Stimulated activated CD4-positive, alpha-beta T cell treated with anti-CD3 and anti-CD28 coated beads, Interleukin-2, amount 100 ng/mL, for 24 hours (primary cell): Measurements from ENCODE around the gene SNRPB.
A peak's percentile ranks its signal among the peaks of the same experiment; 100 is the strongest.

Experiments used
- DNase-seq, 2 donors: peaks; one replicate each; pipeline ENCODE4 v3.0.0-alpha.2; 2020

SNRPB gene

DNA sequence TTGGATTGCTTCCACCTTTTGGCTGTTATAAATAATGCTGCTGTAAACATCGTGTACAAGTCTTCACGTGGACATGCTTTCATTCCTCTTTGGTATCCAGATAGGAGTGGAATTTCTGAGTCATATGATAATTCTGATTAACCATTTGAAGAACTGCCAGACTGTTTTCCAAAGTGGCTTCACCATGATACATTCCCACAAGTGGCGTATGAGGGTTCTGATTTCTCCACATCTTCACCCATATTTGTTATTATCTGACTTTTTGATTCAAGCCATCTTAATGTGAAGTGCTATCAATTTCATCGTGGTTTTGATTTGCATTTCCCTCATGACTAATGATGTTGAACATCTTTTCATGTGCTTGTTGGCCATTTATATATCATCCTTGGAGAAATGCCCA, 2.9 kb upstream of the SNRPB start:
- DNase-seq, result no peak

DNA sequence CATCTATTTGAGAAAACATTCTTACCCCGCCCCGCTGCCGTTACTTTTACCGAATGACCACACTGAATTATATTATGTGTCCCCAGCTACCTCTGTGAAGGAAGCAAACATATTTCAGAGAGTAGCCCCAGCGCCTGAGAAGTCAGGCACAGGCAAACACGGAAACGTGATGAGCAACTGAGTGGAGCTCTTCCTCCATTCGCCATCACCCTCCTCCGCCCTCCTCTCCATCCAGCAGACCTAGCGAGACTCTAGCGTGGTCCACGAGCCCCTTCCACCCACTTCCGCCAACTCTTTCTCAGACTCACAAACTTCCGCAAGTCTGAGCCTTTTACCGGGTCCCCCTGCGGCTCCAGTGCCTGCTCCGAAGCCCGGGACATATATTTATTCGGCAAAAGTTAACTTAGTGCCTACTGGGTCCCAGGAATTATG, 582 bp downstream of the SNRPB start:
- DNase-seq, result peak; percentile 61 to 71

DNA sequence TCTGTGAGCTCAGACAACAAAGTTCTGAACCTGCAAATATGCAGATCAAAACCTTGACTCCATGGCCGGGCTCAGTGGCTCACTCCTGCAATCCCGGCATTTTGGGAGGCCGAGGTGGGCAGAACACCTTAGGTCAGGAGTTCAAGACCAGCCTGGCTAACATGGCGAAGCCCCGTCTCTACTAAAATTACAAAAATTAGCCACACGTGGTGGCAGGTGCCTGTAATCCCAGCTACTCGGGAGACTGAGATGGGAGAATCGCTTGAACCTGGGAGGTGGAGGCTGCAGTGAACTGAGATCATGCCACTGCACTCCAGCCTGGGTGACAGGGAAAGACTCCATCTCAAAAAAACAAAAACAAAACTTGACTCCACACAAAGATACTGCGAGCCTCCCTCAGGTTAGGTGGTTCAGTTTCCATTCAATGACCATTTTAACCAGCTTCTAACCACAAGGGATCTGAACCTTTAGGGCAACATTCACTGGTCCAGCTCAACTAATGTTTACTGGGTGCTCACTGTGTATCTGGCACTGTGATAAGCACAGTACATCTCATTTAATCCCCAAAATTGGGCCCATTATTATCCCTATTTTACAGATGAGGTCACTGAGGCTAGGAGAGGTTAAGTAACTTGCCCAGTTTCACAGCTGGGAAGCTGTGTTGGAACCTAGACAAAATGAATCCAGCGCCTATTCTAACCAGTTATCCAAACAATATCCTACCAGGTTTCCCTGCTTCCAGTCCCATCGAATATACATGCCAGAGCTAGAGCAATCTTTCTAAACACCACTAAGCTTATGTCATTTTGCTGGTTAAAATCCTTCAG, 1.8 kb downstream of the SNRPB start:
- DNase-seq, result no peak

DNA sequence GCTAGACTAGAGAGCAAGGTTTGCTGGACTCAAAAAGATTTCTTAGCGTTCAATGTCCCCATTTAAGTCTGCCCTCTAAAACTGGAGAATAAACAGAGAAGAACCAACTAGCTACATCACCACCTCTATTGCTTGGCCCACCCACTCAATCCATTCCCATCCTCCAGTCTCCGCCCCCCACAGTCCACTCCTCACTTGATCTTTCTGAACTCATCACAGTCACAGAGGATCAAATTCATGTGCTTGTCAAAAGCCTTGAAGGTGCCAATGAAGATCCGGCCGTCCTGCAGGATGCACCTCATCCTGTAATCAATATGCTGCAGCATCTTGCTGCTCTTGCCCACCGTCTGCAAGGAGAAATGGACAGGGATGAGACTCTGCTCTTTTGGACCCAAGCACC, 3.2 kb downstream of the SNRPB start:
- no peak for DNase-seq

DNA sequence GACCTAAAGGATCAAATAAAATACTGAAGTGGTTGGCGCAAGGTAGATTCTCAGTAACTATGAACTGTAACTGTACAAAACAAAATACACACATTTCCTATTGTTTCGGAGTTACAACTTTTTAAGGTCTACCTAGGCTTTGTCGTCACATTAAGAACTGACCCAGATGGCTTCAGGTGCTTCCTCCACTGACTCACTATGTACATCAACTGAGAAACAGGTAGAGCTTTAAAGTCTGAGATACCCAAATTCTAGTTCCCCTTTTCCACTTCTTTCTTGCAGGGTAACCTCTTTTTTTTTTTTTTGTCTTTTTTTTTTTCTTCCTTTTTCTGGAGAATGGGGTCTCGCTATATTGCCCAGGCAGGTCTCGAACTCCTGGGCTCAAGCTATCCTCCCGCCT, 5.5 kb downstream of the SNRPB start:
- DNase-seq, result no peak

DNA sequence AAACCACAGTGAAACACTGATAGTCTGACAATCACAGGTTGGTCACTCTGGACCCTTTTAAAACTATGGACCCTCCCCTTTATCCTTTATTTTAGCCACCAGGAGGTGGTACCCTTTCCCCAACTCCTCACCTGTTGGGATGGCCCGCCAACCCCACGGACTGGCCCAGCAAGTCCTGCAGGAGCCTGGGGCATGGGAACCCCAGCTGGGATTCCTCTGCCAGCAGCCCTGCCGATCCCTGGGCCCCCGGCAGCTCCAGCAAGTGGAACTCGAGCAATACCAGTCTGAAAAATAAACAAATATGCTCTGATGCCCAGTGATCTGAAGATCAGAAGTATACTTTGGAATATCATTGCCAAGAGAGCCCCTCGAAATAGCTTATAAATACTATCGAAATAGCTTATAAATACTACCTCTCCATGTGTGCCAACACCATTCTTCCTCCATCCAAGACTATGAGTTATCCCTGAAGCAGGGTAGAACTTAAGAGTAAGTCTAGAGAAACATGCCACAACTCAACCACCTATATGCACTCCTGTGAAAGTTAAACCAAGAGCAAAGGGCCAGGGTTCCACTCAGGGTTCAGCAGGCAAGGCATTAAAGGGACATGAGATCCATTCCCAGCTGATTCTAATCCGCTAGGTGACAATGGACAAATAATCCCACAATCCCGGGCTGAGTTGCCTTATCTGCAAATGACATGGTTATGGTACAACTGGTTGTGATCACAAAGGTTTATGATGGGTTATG, 6.8 kb downstream of the SNRPB start:
- DNase-seq, result no peak

DNA sequence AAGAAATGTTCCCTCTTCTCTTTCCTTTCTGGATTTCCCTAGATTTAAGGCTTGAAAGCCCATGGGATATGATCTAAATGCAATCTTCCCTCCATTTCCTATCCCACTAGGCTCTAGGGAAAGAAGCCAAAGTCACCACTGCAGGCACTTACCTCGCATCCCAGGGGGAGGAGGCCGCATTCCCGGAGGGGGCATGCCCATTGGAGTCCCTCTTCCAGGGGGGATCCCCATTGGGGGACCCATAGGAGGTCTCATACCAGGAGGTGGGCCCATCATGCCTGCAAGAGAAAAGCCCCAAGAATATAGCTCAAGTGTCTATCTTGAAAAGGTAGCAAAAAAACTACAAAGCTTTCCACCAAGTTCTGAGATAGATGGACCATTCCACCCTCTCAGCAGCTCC, 8.1 kb downstream of the SNRPB start:
- no peak for DNase-seq

DNA sequence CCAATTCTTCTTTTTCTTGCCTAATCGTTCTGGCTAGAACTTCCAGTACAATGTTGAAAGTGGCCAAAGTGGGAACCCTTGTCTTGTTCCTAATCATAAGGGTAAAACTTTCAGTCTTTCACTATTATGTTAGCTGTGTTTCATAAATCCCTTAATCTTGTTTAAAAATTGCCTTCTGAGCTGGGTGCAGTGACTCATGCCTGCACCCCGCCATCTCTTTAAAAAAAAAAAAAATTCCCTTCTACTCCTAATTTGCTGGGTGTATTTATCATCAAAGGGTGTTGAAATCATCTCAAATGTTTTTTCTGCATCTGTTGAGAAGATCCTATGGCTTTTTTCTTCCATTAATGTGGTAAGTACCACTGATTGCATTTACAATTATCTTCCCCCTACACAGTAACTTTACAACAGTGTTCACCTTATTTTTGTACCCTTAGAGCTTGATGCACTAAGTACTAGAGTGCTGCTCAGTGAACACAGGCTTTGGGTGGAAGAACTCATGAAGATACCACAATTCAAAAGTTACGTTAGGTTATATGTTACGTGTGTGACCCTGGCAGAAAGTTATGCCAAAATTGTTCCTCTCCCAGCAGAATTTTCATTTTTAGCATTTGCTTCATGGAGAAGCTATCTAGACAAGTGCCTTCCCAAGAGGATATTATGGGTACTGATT, 9.7 kb downstream of the SNRPB start:
- no peak for DNase-seq

DNA sequence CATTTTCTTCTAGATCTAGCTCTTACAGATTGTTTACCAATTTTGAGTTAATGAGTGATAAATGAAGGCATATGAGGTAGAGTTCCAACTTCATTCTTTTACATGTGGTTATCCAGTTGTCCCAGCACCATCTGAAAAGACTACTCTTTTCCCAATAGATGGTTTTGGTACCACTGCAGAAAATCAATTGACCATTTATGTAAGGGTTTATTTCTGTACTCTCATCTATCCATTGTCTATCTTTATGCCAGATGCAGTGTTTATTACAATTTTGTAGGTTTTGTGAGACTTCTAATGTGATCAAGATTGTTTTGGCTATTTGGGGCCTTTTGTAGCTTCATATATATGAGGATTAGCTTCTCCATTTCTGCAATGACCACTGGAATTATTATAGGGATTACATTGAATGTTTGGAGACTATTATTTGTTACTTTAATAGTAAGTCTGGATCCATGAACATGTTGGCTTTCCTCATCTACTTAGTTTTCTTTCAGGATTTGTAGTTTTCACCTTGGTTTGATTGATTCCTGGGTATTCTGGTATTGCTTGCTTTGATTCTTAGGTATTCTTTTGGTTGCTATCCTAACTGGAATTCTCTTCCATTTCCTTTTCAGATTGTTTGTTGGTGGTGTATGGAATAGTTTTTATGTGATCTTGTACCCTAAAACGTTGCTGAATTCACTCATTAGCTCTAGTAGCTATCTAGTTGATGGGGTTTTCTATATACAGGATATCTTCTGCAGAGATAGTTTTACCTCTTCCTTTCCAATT, 10.4 kb downstream of the SNRPB start:
- DNase-seq, result no peak

DNA sequence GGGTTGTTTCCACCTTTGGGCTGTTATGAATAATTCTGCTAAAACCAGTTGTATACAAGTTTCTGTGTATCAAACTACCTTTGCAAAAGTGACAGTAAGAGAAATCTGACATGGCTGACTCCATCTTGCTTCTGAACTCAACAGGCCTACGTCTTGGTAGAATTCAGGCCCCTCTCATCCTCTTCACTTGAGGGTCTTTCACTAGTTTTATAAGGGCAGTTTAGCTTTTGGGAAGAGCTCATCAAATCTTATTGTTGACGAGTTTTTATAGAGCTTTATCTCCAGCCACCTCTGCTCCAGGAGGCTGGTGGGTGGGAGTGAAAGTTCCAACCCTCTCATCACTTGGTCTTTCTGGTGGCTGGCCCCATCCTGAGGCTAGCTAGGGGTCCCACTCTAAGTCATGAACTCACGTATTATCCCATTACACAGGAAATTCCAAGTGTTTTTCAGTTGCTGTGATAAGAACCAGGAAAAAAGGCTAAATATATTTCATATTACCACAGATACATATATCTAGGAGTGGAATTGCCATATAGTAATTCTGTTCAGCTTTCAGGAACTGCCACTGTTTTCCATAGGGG, 11.6 kb downstream of the SNRPB start:
- DNase-seq, result no peak

DNA sequence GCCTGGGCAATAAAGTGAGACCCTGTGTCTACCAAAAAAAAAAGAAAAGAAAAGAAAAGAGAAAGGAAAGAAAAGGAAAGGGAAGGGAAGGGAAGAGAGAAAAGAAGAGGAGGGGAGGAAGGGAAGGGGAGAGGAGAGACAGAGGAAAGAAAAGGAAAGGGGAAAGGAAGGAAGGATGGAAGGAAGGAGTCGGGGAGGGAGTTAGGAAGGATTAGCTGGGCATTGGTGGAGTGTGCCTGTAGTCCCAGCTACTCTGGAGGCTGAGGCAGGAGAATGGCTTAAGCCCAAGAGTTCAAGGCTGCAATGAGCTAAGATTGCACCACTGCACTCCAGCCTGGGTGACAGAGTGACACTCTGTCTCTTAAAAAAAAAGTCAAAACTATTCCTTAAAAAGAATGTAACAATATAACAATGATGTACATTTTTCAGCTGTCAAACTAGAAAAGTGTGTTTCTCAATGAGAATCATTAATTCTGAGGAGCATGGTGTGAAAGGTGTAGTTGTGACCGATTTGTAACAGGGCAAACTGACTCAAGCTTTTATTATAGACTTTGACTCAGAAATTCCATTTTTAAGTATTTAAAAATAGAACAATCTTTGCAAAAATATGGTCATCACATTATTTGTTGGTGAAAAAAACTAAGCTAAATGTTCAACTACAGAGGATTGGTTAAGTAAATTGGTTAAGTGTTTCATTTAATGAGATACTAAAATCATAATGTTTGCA, 14.7 kb downstream of the SNRPB start:
- no peak for DNase-seq

DNA sequence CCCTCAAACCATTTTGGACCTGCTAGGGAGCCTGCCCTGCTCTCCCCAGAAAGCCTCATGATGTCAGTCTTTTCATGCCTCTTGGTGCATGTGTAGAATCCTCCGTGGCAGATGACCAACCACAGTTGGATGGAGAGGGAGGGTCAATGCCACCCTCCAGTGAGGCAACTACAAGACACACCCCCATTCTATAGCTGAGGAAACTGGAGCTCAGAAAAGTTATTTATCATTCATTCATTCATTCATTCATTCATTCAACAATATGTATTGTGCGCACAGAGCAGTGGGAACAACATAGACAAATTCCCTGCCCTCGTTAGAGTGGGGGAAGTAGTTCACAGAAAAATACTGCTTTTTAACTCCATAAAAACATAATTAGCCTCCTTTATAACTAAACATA, 16.8 kb downstream of the SNRPB start:
- DNase-seq, result no peak

DNA sequence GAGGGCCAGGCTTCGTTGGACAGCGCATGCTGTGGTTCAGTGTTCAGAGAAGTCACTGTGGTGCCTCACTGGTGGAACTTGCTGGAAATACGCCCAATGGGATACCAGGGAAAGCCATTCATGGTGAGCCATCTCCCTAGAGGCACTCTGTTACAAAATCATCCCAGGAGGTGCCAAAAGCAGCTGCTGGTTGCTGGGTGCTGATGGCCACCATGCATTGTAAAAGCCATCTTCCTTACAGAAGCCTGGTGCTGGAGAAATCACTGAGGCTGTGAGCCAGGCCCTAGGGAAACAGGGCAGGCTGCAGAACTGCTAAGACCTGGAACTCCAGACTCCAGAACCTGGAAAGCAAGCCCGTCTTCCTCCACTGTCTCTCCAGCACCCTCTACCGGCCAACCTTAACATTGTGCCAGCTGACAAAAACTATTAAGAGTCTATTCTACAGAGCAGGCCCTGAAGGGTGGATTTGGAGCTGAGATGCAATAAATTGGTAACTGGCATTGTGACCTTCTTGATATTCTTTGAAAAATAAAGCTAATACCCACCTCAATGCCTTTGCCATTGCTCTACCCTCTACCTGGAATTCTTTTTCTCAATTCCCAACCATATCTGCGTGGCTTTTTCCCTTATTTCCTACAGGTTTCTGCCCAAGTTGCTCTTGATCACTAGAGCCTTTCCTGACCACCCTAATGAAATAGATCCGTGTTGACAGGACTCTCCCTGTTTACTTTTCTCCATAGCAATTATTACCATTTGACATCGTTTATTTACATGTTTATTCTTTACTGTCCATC, 18.5 kb downstream of the SNRPB start:
- DNase-seq, result peak; percentile 77 to 79

DNA sequence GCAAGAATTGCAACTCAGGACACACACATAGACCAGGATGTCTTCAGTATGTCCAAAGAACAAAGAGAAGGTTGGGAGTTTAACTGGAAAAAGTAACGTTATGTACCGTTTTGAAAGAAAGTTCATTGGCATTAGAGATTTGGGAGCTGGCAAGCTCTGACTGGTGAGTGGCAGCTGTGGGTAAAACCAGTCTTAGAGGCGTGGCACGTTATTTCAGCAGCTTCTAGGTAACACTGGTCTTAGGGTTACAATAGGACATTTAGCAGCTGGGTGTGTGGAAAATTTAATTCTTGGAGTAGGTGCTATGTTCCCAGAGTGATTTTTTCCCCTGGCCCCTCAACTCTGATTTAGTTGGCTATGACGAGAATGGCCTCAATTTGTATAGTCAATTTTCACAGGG, 19.2 kb downstream of the SNRPB start:
- DNase-seq, result no peak

DNA sequence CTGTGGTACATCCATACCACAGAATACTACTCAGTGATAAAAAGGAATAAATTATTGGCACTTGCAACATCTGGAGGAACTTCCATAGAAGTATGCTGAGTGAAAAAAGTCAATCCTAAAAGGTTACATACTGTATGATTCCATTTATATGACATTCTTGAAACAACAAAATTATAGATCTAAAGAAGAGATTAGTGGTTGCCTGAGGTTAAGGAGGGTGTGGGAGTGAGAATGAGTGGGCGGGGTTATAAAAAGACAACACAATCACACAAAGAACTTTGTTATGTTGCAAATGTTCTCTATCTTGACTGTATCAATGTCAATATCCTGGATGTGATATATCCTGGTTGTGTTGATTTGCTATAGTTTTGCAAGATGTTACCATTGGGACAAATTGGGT, 21.2 kb downstream of the SNRPB start:
- DNase-seq, result no peak

DNA sequence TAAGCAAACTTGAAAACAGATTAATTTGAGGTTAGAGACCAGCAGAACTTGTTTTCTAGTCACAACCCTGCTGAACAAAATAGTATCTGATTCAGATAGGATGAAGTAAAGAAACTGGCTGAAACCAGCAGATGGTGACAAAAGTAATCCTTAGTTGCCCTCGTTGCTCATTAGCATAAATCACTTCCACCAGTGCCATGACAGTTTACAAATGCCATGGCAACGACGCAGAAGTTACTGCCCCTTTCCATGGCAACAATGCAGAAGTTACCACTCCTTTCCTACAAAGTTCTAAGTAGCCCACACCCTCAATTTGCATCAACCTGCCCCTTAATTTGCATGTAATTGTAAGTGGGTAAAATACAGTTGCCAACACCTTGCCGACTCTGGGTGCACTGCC, 23.7 kb downstream of the SNRPB start:
- DNase-seq, result no peak

DNA sequence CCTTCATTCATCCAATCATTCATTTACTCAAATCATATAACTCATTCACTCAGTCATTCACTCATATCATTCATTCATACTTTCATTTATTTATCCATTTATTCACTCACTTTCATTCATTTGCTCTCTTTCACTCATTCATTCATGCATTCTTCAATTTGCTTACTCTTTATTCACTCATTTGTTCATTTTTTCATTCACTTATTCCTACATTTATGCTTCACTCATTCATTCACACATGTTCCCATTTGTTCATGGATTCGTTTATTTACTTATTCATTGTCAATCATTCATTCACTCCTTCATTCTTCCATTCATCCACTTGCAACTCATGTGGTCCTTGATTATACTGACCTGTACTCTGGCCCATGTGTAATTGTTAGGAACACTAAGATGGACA, 39.4 kb downstream of the SNRPB start:
- no peak for DNase-seq

DNA sequence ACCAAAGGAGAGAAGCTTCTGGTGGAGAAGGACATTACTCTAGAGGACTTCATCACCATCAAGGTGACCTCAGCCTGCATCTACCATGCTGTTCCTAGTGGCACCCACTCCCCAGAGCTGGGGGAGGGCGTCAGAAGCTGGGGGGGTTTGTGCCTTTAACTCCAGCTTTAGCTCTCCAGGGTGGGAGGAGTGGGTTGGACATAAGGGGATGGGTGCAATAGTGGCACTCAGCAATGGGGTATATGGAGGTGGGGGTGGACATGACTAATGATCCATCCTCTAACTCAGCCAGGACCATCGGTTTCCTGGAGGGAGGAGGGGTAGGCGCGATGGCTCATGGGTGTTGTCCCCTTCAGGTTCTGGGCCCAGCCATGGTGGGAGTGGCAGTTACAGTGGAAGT, 40.1 kb downstream of the SNRPB start:
- DNase-seq, result no peak

DNA sequence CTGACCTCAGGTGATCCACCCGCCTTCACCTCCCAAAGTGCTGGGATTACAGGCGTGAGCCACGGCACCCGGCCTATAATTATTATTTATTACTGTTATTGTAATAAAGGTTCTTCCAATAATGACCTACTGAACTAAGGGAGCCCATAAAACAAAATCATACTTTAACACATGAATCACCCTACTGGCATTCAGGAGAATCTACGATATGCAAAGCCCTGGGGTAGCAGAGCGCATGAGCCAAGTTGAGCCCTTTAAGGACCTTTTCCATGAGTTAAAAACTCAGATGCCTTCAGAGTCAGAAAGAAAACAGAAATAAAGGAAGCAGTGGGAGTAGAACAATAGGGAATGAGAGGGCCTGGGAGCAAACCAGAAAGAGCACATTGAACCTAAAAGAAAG, 41.5 kb downstream of the SNRPB start:
- DNase-seq, result no peak

DNA sequence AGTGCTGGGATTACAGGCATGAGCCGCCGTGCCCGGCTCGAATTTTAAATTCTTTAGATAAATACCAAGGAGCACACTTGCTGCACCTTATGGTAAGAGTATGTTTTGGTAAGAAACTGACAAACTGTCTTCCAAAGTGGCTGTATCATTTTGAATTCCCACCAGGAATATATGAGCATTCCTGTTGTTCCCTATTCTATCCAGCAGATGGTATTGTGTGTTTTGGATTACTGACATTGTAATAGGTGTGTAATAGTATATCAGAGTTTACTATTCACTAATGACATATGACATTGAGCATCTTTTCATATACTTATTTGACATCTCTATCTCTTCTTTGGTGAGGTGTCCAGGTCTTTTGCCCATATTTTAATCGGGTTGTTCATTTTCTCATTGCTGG, 49.3 kb downstream of the SNRPB start:
- DNase-seq, result no peak

DNA sequence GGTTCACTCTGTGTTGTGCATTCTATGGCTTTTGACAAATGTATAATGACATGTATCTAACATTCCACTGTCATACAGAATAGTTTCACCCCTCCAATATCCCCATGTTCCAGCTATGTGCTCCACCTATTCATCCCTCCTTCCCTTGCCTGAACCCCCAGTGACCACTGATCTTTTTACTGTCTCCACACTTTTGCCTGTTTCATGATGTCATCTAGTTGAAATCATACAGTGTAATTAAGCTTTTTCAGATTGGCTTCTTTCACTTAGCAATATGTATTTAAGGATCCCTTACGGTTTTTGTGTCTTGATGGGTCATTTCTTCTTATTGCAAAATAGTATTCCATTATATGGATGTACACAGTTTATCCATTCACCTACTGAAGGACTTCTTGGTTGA, 50.1 kb downstream of the SNRPB start:
- DNase-seq, result no peak
